Measurements from ENCODE around the gene DIPK1B. TPM values are rescaled to one million over a fixed set of nuclear protein-coding genes. Genes with fewer than 3 reads are reported as not detected.

Gene DIPK1B
- total RNA-seq, 1 experiment from 2014 or later = 26.3 TPM

DNA sequence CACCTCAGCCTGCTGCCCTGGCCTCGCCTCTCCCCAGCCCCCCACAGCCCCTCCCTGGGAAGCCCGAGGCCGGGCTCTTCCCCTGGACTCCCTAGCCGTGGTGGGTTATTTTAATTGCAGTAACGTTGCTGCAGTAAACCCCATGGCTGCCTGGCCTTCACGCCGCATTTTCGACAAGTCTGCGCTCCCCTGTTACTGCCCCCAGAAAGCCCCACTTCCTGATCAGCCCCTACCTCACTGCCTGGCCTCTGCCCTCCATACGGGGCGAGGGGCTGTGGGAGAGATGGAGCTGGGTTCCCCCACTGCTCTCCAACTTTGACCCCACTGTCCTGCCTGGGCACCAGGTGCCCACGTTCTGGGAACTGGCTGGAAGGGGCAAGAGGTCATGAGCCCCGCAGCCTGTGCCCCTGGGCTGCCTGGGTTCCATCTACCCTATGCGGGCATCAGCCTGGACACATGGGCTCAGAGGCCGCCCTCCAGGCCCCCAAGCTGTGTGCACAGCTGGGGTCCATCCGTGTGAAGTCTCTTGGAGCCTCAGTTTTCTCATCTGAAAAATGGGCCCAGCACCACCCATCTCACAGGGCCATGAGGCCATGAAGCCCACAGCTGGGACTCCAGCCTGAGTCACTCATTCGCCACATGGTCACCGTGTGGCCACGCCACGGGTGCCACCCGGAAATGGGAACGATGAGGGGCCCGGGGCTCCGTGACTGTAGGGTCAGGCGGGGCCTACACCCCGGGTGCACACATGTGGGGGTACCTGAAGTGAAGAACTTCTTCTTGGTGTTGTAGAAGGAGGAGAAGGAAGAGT, 38.2 kb upstream of the DIPK1B start:
- ATAC-seq (no peak), DNase-seq (no peak)
- no peak for TF ChIP-seq EZH2 (IDR thresholded peaks at IDR 0.05; ENCODE audit: low read length, unreplicated experiment)
- TF ChIP-seq, protein P1, sequence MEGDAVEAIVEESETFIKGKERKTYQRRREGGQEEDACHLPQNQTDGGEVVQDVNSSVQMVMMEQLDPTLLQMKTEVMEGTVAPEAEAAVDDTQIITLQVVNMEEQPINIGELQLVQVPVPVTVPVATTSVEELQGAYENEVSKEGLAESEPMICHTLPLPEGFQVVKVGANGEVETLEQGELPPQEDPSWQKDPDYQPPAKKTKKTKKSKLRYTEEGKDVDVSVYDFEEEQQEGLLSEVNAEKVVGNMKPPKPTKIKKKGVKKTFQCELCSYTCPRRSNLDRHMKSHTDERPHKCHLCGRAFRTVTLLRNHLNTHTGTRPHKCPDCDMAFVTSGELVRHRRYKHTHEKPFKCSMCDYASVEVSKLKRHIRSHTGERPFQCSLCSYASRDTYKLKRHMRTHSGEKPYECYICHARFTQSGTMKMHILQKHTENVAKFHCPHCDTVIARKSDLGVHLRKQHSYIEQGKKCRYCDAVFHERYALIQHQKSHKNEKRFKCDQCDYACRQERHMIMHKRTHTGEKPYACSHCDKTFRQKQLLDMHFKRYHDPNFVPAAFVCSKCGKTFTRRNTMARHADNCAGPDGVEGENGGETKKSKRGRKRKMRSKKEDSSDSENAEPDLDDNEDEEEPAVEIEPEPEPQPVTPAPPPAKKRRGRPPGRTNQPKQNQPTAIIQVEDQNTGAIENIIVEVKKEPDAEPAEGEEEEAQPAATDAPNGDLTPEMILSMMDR (conservative IDR thresholded peaks at IDR 0.05; ENCODE audit: low read depth, low read length) = no peak
- no peak for TF ChIP-seq EZH2phosphoT487 (IDR thresholded peaks at IDR 0.05; ENCODE audit: borderline replicate concordance, low read length)
- no peaks in the 10 kb centered on the region for H3K27me3 ChIP-seq (ENCODE audit: low read length)
- H3K27ac ChIP-seq (ENCODE audit: low read length) = no peak overlapping the region
- no peak overlapping the region for H2AFZ ChIP-seq (ENCODE audit: low read length)
- POLR2A ChIA-PET (ENCODE audit: unreplicated experiment) = no interaction called here
- H3K9me3 ChIP-seq (ENCODE audit: low read length) = no peaks in the 10 kb centered on the region
- intact Hi-C loops (cut with micrococcal nuclease) = no loop called here
- H3F3A ChIP-seq (ENCODE audit: low read length, unreplicated experiment) = no peaks in the 10 kb centered on the region
- no peak overlapping the region for H3K9ac ChIP-seq (ENCODE audit: low read length)
- H3K4me3 ChIP-seq (ENCODE audit: low read length) = no peak overlapping the region
- no peaks in the 10 kb centered on the region for H4K20me1 ChIP-seq (ENCODE audit: low read length)
- no peaks in the 10 kb centered on the region for H3K36me3 ChIP-seq (ENCODE audit: low read depth, low read length)
- CTCF ChIA-PET = no interaction called here
- H3K4me2 ChIP-seq (ENCODE audit: low read length) = no peak overlapping the region
- H3K9me2 ChIP-seq (replicated peaks; ENCODE audit: low read length) = no peaks in the 10 kb centered on the region
- peaks cover 3% of the 10 kb centered on the region; the same call in 1 of the 2 replicates for H3K79me2 ChIP-seq (ENCODE audit: low read length)
- no TSS peak for BruUV-seq (replicated peaks)
- no peaks in the 10 kb centered on the region for H3K4me1 ChIP-seq (ENCODE audit: insufficient read depth, low read length)

DNA sequence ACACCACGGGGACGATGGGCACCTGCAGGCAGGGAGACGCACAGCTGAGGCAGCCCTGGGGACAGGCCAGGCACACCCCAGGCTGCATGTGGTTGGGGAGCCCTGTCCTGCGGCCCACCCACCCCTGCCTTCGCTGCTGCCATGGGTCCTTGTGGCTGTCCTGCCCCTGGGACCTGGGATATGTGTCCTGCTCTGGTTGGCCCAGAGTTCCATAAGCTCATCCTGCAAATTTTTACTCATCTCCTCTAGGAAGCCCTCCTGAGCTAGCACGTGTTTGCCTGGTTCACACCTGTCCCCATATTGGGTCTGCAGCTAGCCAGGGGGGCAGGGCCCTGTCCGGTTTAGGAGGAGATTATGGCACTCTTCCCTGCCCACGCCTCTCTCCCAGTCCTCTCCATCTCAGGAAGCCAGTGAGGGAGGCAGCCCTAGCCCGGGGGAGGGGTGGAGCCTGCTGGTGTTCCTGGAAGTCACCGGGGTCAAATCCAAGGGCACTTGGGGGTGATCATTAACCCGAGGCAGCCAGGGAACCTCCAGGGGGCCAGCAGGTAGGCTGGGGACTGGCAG, 37.5 kb upstream of the DIPK1B start:
- intact Hi-C loops (cut with micrococcal nuclease) = no loop called here
- H3K4me3 ChIP-seq (ENCODE audit: low read length) = no peak overlapping the region
- ChIA-PET CTCF (no interaction called here), POLR2A (ENCODE audit: unreplicated experiment) (no interaction called here)
- no peak overlapping the region for H2AFZ ChIP-seq (ENCODE audit: low read length)
- H3F3A ChIP-seq (ENCODE audit: low read length, unreplicated experiment) = no peaks in the 10 kb centered on the region
- no peak overlapping the region for H3K4me2 ChIP-seq (ENCODE audit: low read length)
- H3K79me2 ChIP-seq (ENCODE audit: low read length) = peaks cover 4% of the 10 kb centered on the region; the same call in 1 of the 2 replicates
- no peaks in the 10 kb centered on the region for H3K9me3 ChIP-seq (ENCODE audit: low read length)
- no peaks in the 10 kb centered on the region for H3K9me2 ChIP-seq (replicated peaks; ENCODE audit: low read length)
- no peak overlapping the region for H3K27ac ChIP-seq (ENCODE audit: low read length)
- H4K20me1 ChIP-seq (ENCODE audit: low read length) = no peaks in the 10 kb centered on the region
- no peaks in the 10 kb centered on the region for H3K27me3 ChIP-seq (ENCODE audit: low read length)
- H3K36me3 ChIP-seq (ENCODE audit: low read depth, low read length) = no peaks in the 10 kb centered on the region
- BruUV-seq (replicated peaks) = no TSS peak
- no peak for TF ChIP-seq EZH2 (IDR thresholded peaks at IDR 0.05; ENCODE audit: low read length, unreplicated experiment)
- H3K4me1 ChIP-seq (ENCODE audit: insufficient read depth, low read length) = no peaks in the 10 kb centered on the region
- DNase-seq (no peak), ATAC-seq (no peak)
- H3K9ac ChIP-seq (ENCODE audit: low read length) = no peak overlapping the region

DNA sequence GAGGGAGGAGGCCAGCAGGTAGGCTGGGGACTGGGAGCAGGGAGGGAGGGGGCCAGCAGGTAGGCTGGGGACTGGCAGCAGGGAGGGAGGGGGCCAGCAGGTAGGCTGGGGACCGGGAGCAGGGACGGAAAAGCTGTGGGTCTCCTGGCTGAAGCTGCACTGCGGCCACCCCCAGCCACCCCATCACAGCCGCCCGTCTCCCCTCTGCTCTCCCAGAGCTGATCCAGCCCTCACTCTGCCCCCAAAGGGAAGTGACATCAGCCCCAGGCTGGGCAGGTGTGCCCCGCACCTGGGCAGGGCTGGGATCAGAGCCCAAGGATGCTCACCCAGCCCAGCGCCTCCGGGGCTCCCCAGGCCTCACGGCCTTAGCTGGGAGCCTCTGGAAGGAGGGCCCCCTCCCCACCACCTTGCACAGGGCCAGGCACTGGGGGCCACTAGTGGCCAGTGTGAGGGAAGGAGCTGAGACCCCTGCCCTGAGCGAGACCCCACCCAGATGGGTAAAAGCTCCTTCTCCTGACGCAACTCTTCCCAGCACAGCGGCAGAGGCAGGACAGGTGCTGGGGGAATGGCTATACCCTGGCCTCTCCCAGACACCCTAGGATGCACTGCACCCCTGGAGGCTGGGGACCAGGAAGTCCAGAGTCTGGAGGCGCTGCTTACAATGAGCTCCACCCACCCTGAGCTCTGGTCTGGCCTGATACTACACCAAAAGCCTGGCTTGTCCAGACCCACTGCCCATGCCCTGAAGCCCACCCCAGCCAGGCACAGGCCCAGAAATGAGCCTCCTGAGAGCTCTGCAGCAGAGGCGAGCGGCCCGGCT, 36.7 kb upstream of the DIPK1B start:
- Histone ChIP-seq H3K79me2 (ENCODE audit: low read length) (peaks cover 4% of the 10 kb centered on the region; the same call in 1 of the 2 replicates), H3K4me1 (ENCODE audit: insufficient read depth, low read length) (no peaks in the 10 kb centered on the region), H3K27ac (ENCODE audit: low read length) (no peak overlapping the region), H3K36me3 (ENCODE audit: low read depth, low read length) (no peaks in the 10 kb centered on the region), H3K4me3 (ENCODE audit: low read length) (no peak overlapping the region), H2AFZ (ENCODE audit: low read length) (no peak overlapping the region), H3F3A (ENCODE audit: low read length, unreplicated experiment) (no peaks in the 10 kb centered on the region), H3K9me3 (ENCODE audit: low read length) (no peaks in the 10 kb centered on the region), H3K4me2 (ENCODE audit: low read length) (no peak overlapping the region), H3K27me3 (ENCODE audit: low read length) (no peaks in the 10 kb centered on the region), H3K9ac (ENCODE audit: low read length) (no peak overlapping the region), H3K9me2 (replicated peaks; ENCODE audit: low read length) (no peaks in the 10 kb centered on the region), H4K20me1 (ENCODE audit: low read length) (no peaks in the 10 kb centered on the region)
- TF ChIP-seq EZH2 (IDR thresholded peaks at IDR 0.05; ENCODE audit: low read length, unreplicated experiment) (no peak), EZH2phosphoT487 (IDR thresholded peaks at IDR 0.05; ENCODE audit: borderline replicate concordance, low read length) (no peak)
- TF ChIP-seq, protein P1 (conservative IDR thresholded peaks at IDR 0.05; ENCODE audit: low read depth, low read length) = no peak
- intact Hi-C loops (cut with micrococcal nuclease) = no loop called here
- ChIA-PET POLR2A (ENCODE audit: unreplicated experiment) (no interaction called here), CTCF (no interaction called here)
- ATAC-seq = no peak
- no TSS peak for BruUV-seq (replicated peaks)
- no peak for DNase-seq
